Fibroblast of peridontal ligament (primary cell): ENCODE results near the gene CALHM2.
"Not testable (repeated sequence)": the region's sequence is repeated elsewhere in the genome, so short reads cannot be mapped to it uniquely, and the experiment has no call there.

ENCODE experiments used
- DNase-seq: peaks from one replicate; pipeline ENCODE4 v3.0.0-alpha.2; 2010; ENCODE audit errors: extremely low read depth

The CALHM2 gene

DNA sequence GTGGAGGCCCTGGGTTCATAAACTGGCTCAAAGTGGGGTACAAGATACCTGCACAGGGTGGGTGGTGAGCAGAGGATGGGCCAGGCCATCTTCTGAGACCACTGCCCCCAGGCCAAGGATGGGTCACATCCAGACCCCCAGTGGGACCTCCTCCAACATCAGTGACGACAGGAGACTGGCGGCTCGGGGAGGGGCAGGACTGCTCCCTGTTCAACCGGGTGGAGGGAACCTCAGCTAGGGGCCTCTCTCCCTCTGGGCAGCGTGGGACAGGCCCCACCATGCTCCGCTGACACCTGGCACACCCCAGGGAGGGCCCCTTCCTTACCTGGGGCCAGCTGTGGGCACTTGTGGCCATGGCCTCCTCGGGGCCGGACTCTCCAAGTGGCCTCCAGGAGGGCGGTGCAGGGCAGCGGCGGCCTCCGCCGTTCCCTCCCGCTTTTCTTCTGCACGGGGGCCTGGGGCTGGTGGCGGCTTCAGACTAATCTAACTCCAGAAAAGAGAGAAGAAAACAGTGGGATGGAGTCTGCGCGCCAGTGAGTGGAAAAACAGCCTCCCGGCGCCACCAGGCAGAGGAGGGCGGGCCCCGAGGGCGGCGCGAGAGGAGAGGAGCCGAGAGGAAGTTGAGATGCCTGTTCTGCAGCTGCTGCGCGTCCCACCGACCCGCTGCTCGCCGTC is at the start of gene CALHM2:
Gene CALHM2 (minus strand): TSS at position 540 of the 675 bp plus-strand sequence. CDS start 2,429 bp downstream, outside the sequence.
- DNase-seq = peak; percentile 40

GRCh38 chr10:103501186-103501585 is 49.0 kb upstream of the CALHM2 start:
- no peak for DNase-seq

DNA sequence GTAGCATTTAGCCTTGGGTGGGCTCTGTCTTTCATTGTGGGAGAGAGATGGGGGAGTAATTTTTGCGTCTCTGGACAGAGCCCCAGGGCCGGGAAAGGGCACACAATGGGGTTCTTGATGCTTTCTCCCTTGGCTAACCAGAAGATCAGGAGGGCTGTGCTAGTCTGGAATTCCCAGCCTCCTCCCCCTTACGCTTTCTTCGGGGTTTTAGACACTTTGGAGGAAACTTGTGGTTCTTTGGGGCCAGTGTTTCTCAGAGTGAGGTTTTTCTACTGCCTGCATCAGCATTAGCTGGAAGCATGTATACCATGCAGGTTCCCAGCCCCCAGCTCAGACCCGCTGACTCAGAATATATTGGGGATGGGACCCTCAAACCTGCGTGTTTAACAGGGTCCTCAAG is 48.3 kb upstream of the CALHM2 start:
- DNase-seq = no peak

DNA sequence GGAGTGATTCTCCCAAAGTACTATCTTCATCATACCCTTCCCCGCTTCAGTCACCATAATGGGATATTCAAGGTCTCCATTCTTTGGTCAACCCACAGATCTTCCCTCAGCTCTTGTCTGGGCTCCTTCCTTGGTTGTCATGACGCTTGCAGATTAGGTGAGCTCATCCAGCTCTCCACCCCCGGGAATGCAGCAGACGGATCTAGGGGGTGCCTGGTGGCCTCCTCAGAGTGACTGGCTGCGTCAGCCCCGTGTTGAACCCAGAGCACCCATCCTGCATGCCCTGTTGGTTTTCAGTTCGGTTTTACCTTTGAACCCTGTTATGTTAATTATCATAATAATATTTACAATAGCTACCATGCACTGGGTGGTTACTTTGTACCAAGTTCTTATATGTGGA is 47.7 kb upstream of the CALHM2 start:
- no peak for DNase-seq

DNA sequence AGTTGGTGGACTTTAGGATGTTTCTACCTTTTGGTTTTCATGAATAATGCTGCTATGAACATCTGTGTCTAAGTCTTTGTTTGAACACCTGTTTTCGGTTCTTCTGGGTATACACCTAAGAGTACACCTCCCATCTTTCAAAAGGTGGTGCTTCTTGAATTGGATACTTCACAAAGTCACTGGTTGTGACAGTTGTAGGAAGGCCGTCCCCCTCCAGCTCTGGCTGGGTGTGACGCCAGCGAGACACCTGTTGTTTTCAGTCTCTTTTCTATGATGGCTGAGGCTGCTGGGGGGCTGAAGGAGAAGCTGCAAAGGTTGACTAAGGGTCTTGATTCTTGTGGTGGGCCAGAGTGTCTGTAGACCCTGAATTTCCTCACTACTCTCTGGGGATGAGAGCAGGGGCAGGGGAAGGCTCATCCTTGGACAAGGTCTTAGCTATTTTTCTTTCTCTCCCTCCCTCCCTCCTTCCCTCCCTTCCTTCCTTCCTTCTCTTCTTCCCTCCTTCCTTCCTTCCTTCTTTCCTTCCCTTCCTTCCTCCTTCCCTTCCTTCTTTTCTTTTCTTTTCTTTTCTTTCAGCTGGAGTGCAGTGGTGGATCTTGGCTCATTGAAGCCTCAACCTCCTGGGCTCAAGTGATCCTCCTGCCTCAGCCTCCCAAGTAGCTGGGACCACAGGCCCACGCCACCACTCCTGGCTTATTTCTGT is 46.9 kb upstream of the CALHM2 start:
- DNase-seq = no peak

GRCh38 chr10:103497161-103497915 is 45.2 kb upstream of the CALHM2 start:
- no peak for DNase-seq

DNA sequence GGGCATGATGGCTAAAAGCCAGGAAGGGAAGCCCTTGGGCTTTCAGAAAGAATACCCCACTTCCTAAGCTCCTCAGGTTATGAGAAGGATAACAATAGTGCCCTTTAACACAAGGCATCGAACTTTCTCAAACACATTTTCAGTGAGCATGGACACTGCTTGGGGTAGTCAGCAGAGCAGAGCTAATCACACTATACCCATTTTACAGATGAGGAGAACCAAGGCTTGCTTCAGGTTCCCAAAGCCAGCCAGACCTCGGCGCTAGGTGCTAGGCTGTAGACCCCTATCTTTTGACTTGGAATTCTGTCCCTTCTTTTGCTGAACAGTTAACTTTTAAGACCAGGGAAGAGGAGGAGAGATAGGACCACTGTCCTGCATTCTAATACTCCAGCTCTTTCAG is 43.2 kb upstream of the CALHM2 start:
- no peak for DNase-seq

DNA sequence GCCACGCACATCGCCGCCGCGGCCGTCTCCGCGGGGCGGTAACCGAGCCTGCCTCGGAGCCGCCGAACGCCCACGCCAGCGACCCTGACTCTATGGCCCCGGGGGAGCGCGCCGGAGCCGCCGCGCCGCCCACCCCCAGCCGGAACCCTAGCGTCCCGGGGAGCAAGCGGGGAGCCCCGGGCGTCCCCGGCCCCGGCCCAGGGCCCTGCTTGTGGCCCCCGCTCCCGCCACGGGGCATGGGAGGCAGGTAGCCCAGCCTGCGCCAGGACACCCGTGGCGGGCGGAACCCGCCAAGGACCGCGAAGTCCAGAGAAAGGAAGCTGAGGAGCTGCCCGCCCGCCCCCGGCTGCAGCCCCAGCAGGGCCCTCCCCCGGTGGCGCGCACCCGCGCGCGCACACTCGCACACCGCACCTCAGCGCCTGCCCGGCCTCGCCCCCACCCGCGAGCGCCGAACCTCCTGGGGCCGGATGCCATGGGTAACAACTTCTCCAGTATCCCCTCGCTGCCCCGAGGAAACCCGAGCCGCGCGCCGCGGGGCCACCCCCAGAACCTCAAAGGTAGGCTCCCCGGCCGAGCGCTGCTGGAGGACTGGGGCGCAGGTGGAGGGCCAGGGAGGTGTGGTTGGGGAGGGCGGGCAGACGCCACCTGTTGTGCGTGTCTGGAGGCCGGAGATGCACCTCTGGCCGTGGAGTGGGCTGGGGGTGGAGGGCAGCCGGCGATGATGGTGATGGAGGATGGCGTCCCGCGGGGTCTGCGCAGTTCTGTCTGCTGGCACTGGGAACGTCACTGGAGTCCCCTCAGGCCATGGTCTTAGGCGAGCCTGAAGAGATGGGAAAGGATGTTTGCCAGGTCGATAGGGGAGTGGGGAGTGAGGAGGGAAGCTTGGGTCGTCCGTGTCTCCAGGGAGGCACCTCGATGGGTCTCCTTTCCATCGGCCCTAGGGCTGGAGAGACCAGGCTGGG is 42.0 kb upstream of the CALHM2 start:
- no peak for DNase-seq

- no peak for DNase-seq
Observed at GRCh38 chr10:103493362-103493915, 41.3 kb upstream of the CALHM2 start, which contains the start of gene NEURL1. Gene NEURL1 (plus strand): TSS chr10:103493705. CDS start chr10:103494388, 683 bp downstream.

DNA sequence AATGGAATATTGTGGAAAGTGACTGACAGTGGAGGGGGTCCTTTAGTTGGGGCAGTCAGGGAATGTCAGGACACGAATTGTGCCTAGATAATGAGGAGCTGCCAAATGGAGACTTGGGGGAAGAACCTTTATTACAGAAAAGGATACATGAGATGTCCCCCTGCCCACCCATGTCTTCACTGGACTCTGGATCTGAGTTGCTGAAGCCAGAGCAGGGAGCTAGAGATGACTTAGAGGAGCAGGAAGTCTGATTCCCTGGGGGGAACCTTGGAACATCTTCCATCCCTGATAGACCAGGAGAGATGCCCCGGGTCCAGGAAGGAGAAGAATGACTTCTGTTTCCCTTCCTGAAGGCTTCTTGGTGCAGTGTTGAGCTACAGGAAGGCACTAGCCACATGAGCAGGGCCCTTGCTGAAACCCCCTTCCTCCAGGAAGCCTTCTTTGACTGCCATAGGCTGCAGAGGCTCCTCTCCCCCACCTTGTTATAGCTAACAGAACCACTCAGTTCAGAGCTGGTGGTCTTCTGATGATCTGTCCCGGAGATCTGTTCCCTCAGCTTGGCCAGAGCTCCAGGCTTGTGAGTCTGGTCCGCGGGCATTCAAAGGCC is 40.6 kb upstream of the CALHM2 start:
- DNase-seq = no peak

GRCh38 chr10:103491729-103492364 is 39.7 kb upstream of the CALHM2 start:
- peak; percentile 84 for DNase-seq

- no peak for DNase-seq
Observed at GRCh38 chr10:103490986-103491314, 38.8 kb upstream of the CALHM2 start.

GRCh38 chr10:103487410-103487708 is 35.2 kb upstream of the CALHM2 start:
- DNase-seq = no peak

DNA sequence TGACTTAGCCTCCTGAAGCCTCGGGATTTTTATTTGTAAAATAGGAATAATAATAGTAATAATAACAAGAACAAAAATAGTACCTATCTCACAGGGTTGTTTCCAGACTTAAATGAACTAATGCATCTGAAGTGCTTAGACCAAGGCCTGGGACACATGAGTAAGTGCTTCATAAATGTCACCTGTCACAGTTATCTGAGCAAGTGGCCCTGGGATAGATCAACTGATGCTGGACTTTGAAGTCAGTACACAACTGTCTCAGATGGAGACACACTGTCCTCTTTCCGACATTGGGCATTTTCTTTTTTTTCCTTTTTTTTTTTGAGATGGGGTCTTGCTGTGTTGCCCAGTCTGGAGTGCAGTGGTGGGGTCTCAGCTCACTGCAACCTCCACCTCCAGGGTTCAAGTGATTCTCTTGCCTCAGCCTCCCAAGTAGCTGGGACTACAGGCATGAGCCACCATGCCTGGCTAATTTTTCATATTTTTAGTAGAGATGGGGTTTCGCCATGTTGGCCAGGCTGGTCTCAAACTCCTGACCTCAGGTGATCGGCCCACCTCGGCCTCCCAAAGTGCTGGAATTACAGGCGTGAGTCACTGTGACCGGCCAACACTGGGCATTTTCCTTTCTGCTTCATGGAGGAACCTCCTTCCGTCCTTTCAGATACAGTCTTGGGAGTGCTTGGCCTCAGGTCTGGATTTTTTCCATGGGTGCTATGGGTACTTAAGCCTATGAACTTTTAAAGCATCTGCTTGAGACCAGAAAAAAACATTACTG is 34.7 kb upstream of the CALHM2 start:
- DNase-seq = not testable (repeated sequence)

DNA sequence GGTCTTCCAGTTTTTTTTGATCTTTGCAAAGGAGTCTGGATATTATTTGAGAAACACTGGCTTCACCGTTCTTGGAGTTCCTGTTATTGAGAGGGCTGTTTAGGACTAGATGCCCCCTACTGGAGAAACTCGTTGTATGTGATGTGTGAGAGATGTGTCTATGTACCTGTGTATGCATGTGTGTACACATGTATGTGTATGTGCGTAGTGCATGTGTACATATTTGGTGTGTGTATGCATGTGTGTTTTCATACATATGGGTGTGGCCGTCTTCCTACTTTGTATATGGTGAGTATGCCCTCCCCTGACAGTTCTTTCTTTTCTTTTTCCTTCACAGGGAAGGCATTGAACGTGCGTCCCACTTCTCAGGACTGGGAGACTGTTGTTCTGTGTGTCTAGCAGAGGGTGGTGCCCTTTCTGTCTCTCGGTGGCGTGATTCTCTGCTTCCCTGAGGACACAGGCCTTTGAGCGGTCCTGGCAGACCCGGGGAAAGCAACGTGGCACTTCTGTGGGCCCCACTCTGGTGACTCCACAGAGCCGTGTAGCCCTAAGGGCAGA is 29.9 kb upstream of the CALHM2 start:
- peak; percentile 83 for DNase-seq

- no peak for DNase-seq
Observed at GRCh38 chr10:103480521-103480920, 28.4 kb upstream of the CALHM2 start.

DNA sequence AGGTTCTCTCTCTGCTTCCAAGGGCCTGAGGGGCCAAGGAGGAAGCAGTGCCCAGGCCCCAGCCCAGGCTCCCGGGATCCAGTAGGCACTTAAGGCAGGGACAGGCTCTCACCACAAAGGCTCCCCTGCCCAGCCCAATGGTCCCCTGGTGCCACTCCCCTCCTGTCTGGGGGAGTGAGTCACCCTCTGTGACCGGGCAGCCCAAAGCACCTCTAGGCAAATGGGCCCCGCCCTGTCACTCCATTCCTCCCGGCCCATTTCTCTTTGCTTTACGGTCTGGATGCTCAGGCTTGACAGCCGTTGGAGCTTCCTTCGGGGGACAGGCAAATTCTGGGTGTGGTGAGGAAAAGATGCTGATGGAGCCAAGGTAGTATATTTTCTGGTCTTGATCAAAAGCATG is 27.0 kb upstream of the CALHM2 start, which contains the start of gene CALHM3:
Gene CALHM3 (minus strand): TSS at position 106 of the 400 bp plus-strand sequence. CDS start 208 bp downstream, outside the sequence.
- DNase-seq = no peak

GRCh38 chr10:103478671-103479070 is 26.5 kb upstream of the CALHM2 start:
- DNase-seq = no peak

GRCh38 chr10:103476046-103476768 is 24.0 kb upstream of the CALHM2 start:
- no peak for DNase-seq
